GM12878 (cell line): Measurements from ENCODE around the gene TBC1D32. TPM values are rescaled to one million over a fixed set of nuclear protein-coding genes. Genes with fewer than 3 reads are reported as not detected.

ENCODE experiments used
- ATAC-seq: fragments of 200-7000 bp; cut with Tn5 transposase; 3 replicates; pipeline ENCODE4 v1.9.1; 2020; ENCODE audit warnings: mild to moderate bottlenecking, moderate library complexity
- BruUV-seq: library from RNA; stranded (reverse); fragments of 400-500 nt; replicated peaks from 2 replicates; lab custom pipeline; 2021; lab: Mats Ljungman, UMichigan
- CTCF ChIA-PET: fragments of 300-600 bp; sonication (Branson Sonifier 250); formaldehyde crosslinking; extraction: SDS; loops from one replicate; lab custom pipeline; 2021; ENCODE audit warnings: inconsistent platforms; lab: Yijun Ruan, JAX
- POLR2A ChIA-PET: fragments of 350-600 bp; formaldehyde crosslinking; extraction: SDS; loops from one replicate; lab custom pipeline; 2021; ENCODE audit warnings: inconsistent platforms; lab: Charles Lee
- RAD21 ChIA-PET: fragments of 300-600 bp; sonication (Branson Sonifier 250); formaldehyde crosslinking; loops from one replicate; lab custom pipeline; 2023; ENCODE audit warnings: antibody characterized with exemption; ENCODE audit not compliant: unreplicated experiment; lab: Charles Lee
- SMC1A ChIA-PET: fragments of 300-600 bp; sonication (Branson Sonifier 250); formaldehyde crosslinking; loops from one replicate; lab custom pipeline; 2023; ENCODE audit not compliant: unreplicated experiment, uncharacterized antibody; lab: Charles Lee
- DNase-seq: peaks from one replicate; pipeline ENCODE4 v3.0.0-alpha.2; 2011; ENCODE audit warnings: low read depth, low spot score
- FAIRE-seq: peaks from 3 replicates; lab custom pipeline; 2011; peaks lifted over from hg19 to GRCh38; lab: Jason Lieb, UNC
- H2AFZ ChIP-seq: 2 replicates; pipeline ENCODE4 v1.6.0; 2011; ENCODE audit warnings: low read depth, low read length, control low read depth; ENCODE audit not compliant: control insufficient read depth
- H3K27ac ChIP-seq: 2 replicates; pipeline ENCODE4 v1.5.1; 2011; ENCODE audit warnings: control low read depth; ENCODE audit not compliant: control insufficient read depth, insufficient read depth
- H3K27me3 ChIP-seq, 2 experiments: replicated peaks in 1 of 2; 2 replicates each; pipeline versions ENCODE4 v1.6.0 to v1.6.1; 2011; ENCODE audit warnings: low read length in 1 of 2; ENCODE audit not compliant: control insufficient read depth in 2 of 2, insufficient read depth in 2 of 2
- H3K36me3 ChIP-seq, 2 experiments: 2 replicates each; pipeline ENCODE4 v1.5.1; 2011; ENCODE audit warnings: low read length in 1 of 2; ENCODE audit not compliant: control insufficient read depth in 2 of 2, insufficient read depth in 2 of 2
- H3K4me1 ChIP-seq: 2 replicates; pipeline ENCODE4 v1.6.1; 2011; ENCODE audit warnings: mild to moderate bottlenecking, low read length, moderate library complexity, mixed read lengths; ENCODE audit not compliant: control insufficient read depth, insufficient read depth
- H3K4me2 ChIP-seq: 2 replicates; pipeline ENCODE4 v1.6.0; 2011; ENCODE audit warnings: control low read depth; ENCODE audit not compliant: control insufficient read depth, insufficient read depth
- H3K4me3 ChIP-seq: fragments of 200-600 bp; sonication (generic); 2 replicates; pipeline ENCODE4 v1.5.1; 2016
- H3K79me2 ChIP-seq: 2 replicates; pipeline ENCODE4 v1.6.0; 2011; ENCODE audit warnings: low read length; ENCODE audit not compliant: control insufficient read depth, insufficient read depth
- H3K9ac ChIP-seq: 2 replicates; pipeline ENCODE4 v1.8.0; 2011; ENCODE audit warnings: low read length, control low read depth, mixed read lengths; ENCODE audit not compliant: control insufficient read depth, insufficient read depth
- H3K9me3 ChIP-seq: replicated peaks from 3 replicates; pipeline ENCODE4 v1.5.1; 2011; ENCODE audit warnings: mild to moderate bottlenecking, low read length; ENCODE audit not compliant: control insufficient read depth, insufficient read depth
- H4K20me1 ChIP-seq: 2 replicates; pipeline ENCODE4 v1.6.0; 2011; ENCODE audit not compliant: control insufficient read depth, insufficient read depth
- ATF7 ChIP-seq: fragments of 450-650 bp; IDR thresholded peaks from 2 replicates; pipeline ENCODE4 v1.6.1; 2016; ENCODE audit warnings: low read depth, mild to moderate bottlenecking
- BRCA1 ChIP-seq: IDR thresholded peaks from 2 replicates; pipeline ENCODE4 v1.6.1; 2011; ENCODE audit warnings: low read depth, low read length, improper control_type of control experiment
- EGR1 ChIP-seq, 2 experiments: IDR thresholded peaks; 1 replicate in 1 of 2; 2 replicates in 1 of 2; pipeline ENCODE4 v1.6.1; 2011 to 2012; ENCODE audit warnings: low read depth in 2 of 2, low read length in 2 of 2, borderline replicate concordance in 1 of 2, mild to moderate bottlenecking in 1 of 2, moderate library complexity in 1 of 2
- KLF5 ChIP-seq: fragments of 450-650 bp; IDR thresholded peaks from 2 replicates; pipeline ENCODE4 v1.6.1; 2014; ENCODE audit warnings: mild to moderate bottlenecking; ENCODE audit not compliant: partially characterized antibody
- MEF2A ChIP-seq: IDR thresholded peaks from 2 replicates; pipeline ENCODE4 v1.6.1; 2011; ENCODE audit warnings: low read depth, mild to moderate bottlenecking, low read length, moderate library complexity; ENCODE audit not compliant: insufficient read depth
- MYB ChIP-seq: fragments of 150-350 bp; IDR thresholded peaks from 2 replicates; pipeline ENCODE4 v1.6.1; 2014; ENCODE audit warnings: mild to moderate bottlenecking, low read depth, low read length, borderline replicate concordance
- MYC ChIP-seq: IDR thresholded peaks from 2 replicates; pipeline ENCODE4 v1.6.1; 2011; ENCODE audit warnings: mild to moderate bottlenecking, low read length, moderate library complexity, inconsistent platforms; ENCODE audit not compliant: insufficient read depth, insufficient replicate concordance, insufficient read length, severe bottlenecking
- POLR2AphosphoS2 ChIP-seq: IDR thresholded peaks from 2 replicates; pipeline ENCODE4 v1.6.1; 2011; ENCODE audit warnings: low read depth, mild to moderate bottlenecking, low read length, improper control_type of control experiment, moderate library complexity
- SUZ12 ChIP-seq: fragments of 200-600 bp; sonication (generic); IDR thresholded peaks from one replicate; pipeline ENCODE4 v1.6.1; 2018; ENCODE audit warnings: antibody characterized with exemption, mild to moderate bottlenecking; ENCODE audit not compliant: unreplicated experiment
- TCF3 ChIP-seq: IDR thresholded peaks from 2 replicates; pipeline ENCODE4 v1.6.1; 2012; ENCODE audit warnings: low read depth, mild to moderate bottlenecking, low read length, borderline replicate concordance; ENCODE audit not compliant: insufficient read depth
- WRNIP1 ChIP-seq: IDR thresholded peaks from 2 replicates; pipeline ENCODE4 v1.6.1; 2011; ENCODE audit warnings: low read depth, low read length, improper control_type of control experiment, borderline replicate concordance
- ZNF274 ChIP-seq: IDR thresholded peaks from one replicate; pipeline ENCODE4 v1.8.0; 2011; ENCODE audit not compliant: insufficient read length, insufficient read depth
- WGBS: methylation state at CpG from one replicate; pipeline ENCODE4 v1.1.6; 2016; ENCODE audit warnings: low lambda C conversion rate; ENCODE audit not compliant: insufficient replicate concordance, insufficient coverage; ENCODE audit errors: missing lambda C conversion rate; 5-methylcytosine and 5-hydroxymethylcytosine counted together
- in situ Hi-C: fragments of 300-500 bp; cut with MboI; formaldehyde crosslinking; loops from 9 replicates; pipeline ENCODE4 v1.14.3; 2018; ENCODE audit warnings: mixed read lengths
- intact Hi-C: fragments of 100-400 bp; cut with micrococcal nuclease; formaldehyde crosslinking; loops from one replicate; pipeline ENCODE4 v1.14.2; 2022; ENCODE audit not compliant: unreplicated experiment
- polyA plus RNA-seq, 11 experiments: library from polyadenylated mRNA; depleted of rRNA in 4 of 11; unstranded in 6 of 11; stranded (reverse) in 5 of 11; fragments of >200 nt; fragmentation: Nextera tagmentation in 4 of 11; fragmentation: Illumina TruSeq in 1 of 11; extraction: Ambion mirVana in 4 of 11; extraction: Trizol in 1 of 11; gene quantifications; 1 replicate in 1 of 11; 2 replicates in 10 of 11; pipeline versions ENCODE4 v1.2.1 to v1.2.3, GENCODE V29; 2011 to 2016; ENCODE audit warnings: inconsistent platforms in 2 of 11, missing spikeins in 2 of 11, low read depth in 1 of 11
- total RNA-seq, 4 experiments: library from RNA; depleted of rRNA in 3 of 4; stranded (reverse); fragments of >200 nt in 3 of 4; fragmentation: Illumina TruSeq in 1 of 4; extraction: Trizol in 1 of 4; gene quantifications; 2 replicates each; pipeline versions ENCODE4 v1.2.1 to v1.2.3, GENCODE V29; 2013 to 2021

The TBC1D32 gene
- total and polyA plus RNA-seq, 10 of the 15 experiments (the other 5 are each of a cell fraction or from before 2014, with no cell fraction given) = 2.2 to 10.2 (median 4.1) TPM

DNA sequence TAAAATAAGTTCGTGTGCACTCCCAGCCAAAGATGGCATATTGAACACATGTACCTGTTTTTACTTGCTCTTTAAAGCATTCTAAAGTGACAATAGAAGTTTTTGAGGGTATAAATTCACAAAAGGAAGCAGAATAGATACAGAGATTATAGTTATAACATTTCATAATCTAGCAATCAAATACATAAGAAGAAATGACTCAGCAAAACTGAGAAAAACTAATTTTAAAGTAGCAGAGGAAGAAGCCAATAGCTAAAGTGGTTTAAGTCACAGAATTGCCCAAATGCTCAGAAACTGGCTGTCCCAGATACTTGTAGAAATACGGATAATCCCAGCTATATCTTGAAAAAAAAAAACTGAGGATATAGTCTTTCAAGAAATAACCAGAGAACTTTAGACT lies 49.2 kb upstream of the TBC1D32 start:
- no peaks in the 10 kb centered on the region for H3K36me3 ChIP-seq
- H3K4me1 ChIP-seq = no peaks in the 10 kb centered on the region
- CTCF ChIA-PET = no interaction called here
- ATAC-seq = no peak
- POLR2A ChIA-PET = no interaction called here
- no peak overlapping the region for H2AFZ ChIP-seq
- no peaks in the 10 kb centered on the region for H3K27me3 ChIP-seq
- H3K9ac ChIP-seq = no peak overlapping the region
- in situ Hi-C loops = no loop called here
- H3K9me3 ChIP-seq = no peaks in the 10 kb centered on the region
- TF ChIP-seq WRNIP1 (no peak), MEF2A (no peak), KLF5 (no peak), SUZ12 (no peak), ATF7 (no peak), BRCA1 (no peak), POLR2AphosphoS2 (no peak), ZNF274 (no peak)
- TF ChIP-seq, all 136 proteins: peak for 0
- no TSS peak for BruUV-seq
- Histone ChIP-seq H3K4me2 (no peak overlapping the region), H3K79me2 (no peaks in the 10 kb centered on the region), H3K27ac (no peak overlapping the region), H3K4me3 (no peak overlapping the region), H4K20me1 (no peaks in the 10 kb centered on the region)
- intact Hi-C loops = no loop called here
- RAD21 ChIA-PET = no interaction called here
- SMC1A ChIA-PET = no interaction called here
- FAIRE-seq (no peak), DNase-seq (no peak)
- WGBS = 2% methylated on average over 2 of the region's 2 CpGs

DNA sequence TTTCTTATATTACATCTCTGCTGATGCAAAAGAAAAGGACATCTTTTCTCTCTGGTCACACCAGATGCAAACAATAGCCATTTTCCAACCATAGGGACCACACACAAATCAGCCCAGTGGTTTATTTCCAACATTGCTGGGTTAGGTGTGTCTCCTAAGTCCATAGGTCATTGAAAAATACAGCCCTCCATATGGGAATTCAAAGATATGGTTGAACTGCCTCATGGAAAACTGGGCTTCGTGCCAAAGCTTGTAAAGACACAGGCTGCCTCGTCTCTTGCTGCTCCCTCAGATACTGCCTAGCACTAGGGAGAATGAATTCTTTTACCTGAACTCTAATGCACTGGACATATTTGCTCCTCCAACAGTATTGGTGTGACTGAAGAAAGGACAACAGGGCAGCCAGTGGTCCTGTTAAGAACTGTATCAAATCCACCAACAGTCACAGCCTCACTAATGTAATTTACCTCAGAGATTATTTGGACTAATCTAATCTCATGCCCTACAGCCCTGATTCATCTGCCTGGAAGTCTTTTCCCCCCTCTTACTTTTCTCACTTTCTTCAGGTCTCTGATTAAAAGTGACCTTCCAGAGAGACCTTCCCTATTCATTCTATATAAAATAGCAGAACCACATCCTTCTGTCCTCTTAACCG lies 48.3 kb upstream of the TBC1D32 start:
- no peaks in the 10 kb centered on the region for H3K4me1 ChIP-seq
- in situ Hi-C loops = no loop called here
- no TSS peak for BruUV-seq
- H3K36me3 ChIP-seq = no peaks in the 10 kb centered on the region
- H3K4me3 ChIP-seq = no peak overlapping the region
- RAD21 ChIA-PET = no interaction called here
- ATAC-seq = no peak
- POLR2A ChIA-PET = no interaction called here
- TF ChIP-seq TCF3 (no peak), EGR1 (IDR thresholded peaks at IDR 0.05; ENCODE audit: borderline replicate concordance in 1 of 2, low read depth in 2 of 2, low read length in 2 of 2) (no peak), MYC (no peak), MYB (no peak)
- TF ChIP-seq, all 136 proteins: peak for 0
- DNase-seq (no peak), FAIRE-seq (no peak)
- Histone ChIP-seq H3K27ac (no peak overlapping the region), H3K9ac (no peak overlapping the region), H3K27me3 (no peaks in the 10 kb centered on the region), H4K20me1 (no peaks in the 10 kb centered on the region), H2AFZ (no peak overlapping the region), H3K79me2 (no peaks in the 10 kb centered on the region), H3K4me2 (no peak overlapping the region), H3K9me3 (no peaks in the 10 kb centered on the region)
- 39% methylated on average over 3 of the region's 3 CpGs for WGBS
- SMC1A ChIA-PET = no interaction called here
- CTCF ChIA-PET = no interaction called here
- intact Hi-C loops = no loop called here
